Smooth muscle cell (in vitro differentiated cells): ENCODE results near the gene PFDN5. TPM values are rescaled to one million over a fixed set of nuclear protein-coding genes. Genes with fewer than 3 reads are reported as not detected.

Experiments used
- DNase-seq: peaks from one replicate; lab custom pipeline; 2025; ENCODE audit not compliant: unreplicated experiment; lab: John Stamatoyannopoulos, UW
- H2AFZ ChIP-seq: fragments of 200-600 bp; sonication (generic); 2 replicates; pipeline ENCODE4 v1.6.0; 2016; ENCODE audit warnings: antibody characterized with exemption, low read depth, mild to moderate bottlenecking
- H3F3A ChIP-seq: fragments of 200-600 bp; sonication (generic); 2 replicates; pipeline ENCODE4 v1.6.0; 2017; ENCODE audit warnings: antibody characterized with exemption, low read depth
- H3K27ac ChIP-seq: fragments of 200-600 bp; sonication (generic); 2 replicates; pipeline ENCODE4 v1.5.1; 2016; ENCODE audit warnings: low read depth, mild to moderate bottlenecking
- H3K27me3 ChIP-seq: fragments of 200-600 bp; sonication (generic); 2 replicates; pipeline ENCODE4 v1.6.1; 2016; ENCODE audit warnings: low read depth, mild to moderate bottlenecking
- H3K36me3 ChIP-seq: fragments of 200-600 bp; sonication (generic); 2 replicates; pipeline ENCODE4 v1.5.1; 2016; ENCODE audit warnings: low read depth
- H3K4me1 ChIP-seq: fragments of 200-600 bp; sonication (generic); 2 replicates; pipeline ENCODE4 v1.5.1; 2016; ENCODE audit warnings: low read depth
- H3K4me2 ChIP-seq: fragments of 200-600 bp; sonication (generic); 2 replicates; pipeline ENCODE4 v1.6.0; 2016; ENCODE audit warnings: mild to moderate bottlenecking
- H3K4me3 ChIP-seq: fragments of 200-600 bp; sonication (generic); 2 replicates; pipeline ENCODE4 v1.5.1; 2016; ENCODE audit warnings: mild to moderate bottlenecking
- H3K79me2 ChIP-seq: fragments of 200-600 bp; sonication (generic); 2 replicates; pipeline ENCODE4 v1.6.0; 2016; ENCODE audit warnings: low read depth, mild to moderate bottlenecking
- H3K9ac ChIP-seq: fragments of 200-600 bp; sonication (generic); 2 replicates; pipeline ENCODE4 v1.6.0; 2016; ENCODE audit warnings: low read depth
- H3K9me3 ChIP-seq: fragments of 200-600 bp; sonication (generic); replicated peaks from 2 replicates; pipeline ENCODE4 v1.5.1; 2016; ENCODE audit warnings: low read depth
- H4K20me1 ChIP-seq: fragments of 200-600 bp; sonication (generic); 2 replicates; pipeline ENCODE4 v1.6.0; 2016; ENCODE audit warnings: low read depth
- CTCF ChIP-seq: fragments of 200-600 bp; sonication (generic); IDR thresholded peaks from 2 replicates; pipeline ENCODE4 v1.5.1; 2017; ENCODE audit warnings: borderline replicate concordance, mild to moderate bottlenecking, antibody characterized with exemption; ENCODE audit not compliant: insufficient read depth, poor library complexity, severe bottlenecking
- WGBS: methylation state at CpG from one replicate; pipeline ENCODE4 v1.1.7; 2016; ENCODE audit warnings: low lambda C conversion rate; 5-methylcytosine and 5-hydroxymethylcytosine counted together
- polyA plus RNA-seq: library from polyadenylated mRNA; unstranded; fragments of >200 nt; fragmentation: Nextera tagmentation; extraction: Ambion mirVana; gene quantifications from 2 replicates; pipeline ENCODE4 v1.2.1, GENCODE V29; 2016
- total RNA-seq: library from RNA; depleted of rRNA; stranded (reverse); fragments of >200 nt; gene quantifications from 2 replicates; pipeline ENCODE4 v1.2.3, GENCODE V29; 2014

PFDN5 gene
- total and polyA plus RNA-seq, 2 experiments from 2014 or later, result 416 to 523 TPM

DNA sequence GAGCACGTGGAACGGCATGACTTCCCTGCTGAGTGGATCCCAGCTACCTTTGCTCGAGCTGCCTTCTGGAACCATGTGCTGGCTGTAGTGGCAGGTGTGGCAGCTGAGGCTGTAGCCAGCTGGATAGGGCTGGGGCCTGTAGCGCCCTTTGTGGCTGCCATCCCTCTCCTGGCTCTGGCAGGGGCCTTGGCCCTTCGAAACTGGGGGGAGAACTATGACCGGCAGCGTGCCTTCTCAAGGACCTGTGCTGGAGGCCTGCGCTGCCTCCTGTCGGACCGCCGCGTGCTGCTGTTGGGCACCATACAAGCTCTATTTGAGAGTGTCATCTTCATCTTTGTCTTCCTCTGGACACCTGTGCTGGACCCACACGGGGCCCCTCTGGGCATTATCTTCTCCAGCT, 42.0 kb upstream of the PFDN5 start:
- H3K4me3 ChIP-seq, result peak overlapping the region; percentile 93

GRCh38 chr12:53254816-53255545, 40.4 kb upstream of the PFDN5 start:
- Histone ChIP-seq H3K36me3 (no peaks in the 10 kb centered on the region), H3K79me2 (peaks cover 16% of the 10 kb centered on the region), H3K4me2 (no peak overlapping the region), H3K4me3 (no peak overlapping the region), H4K20me1 (no peaks in the 10 kb centered on the region), H3K9ac (no peak overlapping the region), H3K27ac (no peak overlapping the region), H3K9me3 (no peaks in the 10 kb centered on the region), H3F3A (peaks cover 6% of the 10 kb centered on the region), H3K27me3 (no peaks in the 10 kb centered on the region), H2AFZ (no peak overlapping the region), H3K4me1 (peaks cover 10% of the 10 kb centered on the region)
- no peak for DNase-seq
- no peak for TF ChIP-seq CTCF
- 92% methylated on average over 1 of the region's 1 CpG for WGBS

More for the DNA sequence above, 42.0 kb upstream of the PFDN5 start:
- DNase-seq, result no peak
- H3K9ac ChIP-seq, result no peak overlapping the region
- no peaks in the 10 kb centered on the region for H4K20me1 ChIP-seq
- peaks cover 10% of the 10 kb centered on the region for H3K4me1 ChIP-seq
- H3K79me2 ChIP-seq, result peaks cover 16% of the 10 kb centered on the region
- no peak overlapping the region for H3K27ac ChIP-seq
- peaks cover 6% of the 10 kb centered on the region for H3F3A ChIP-seq
- TF ChIP-seq CTCF, result no peak
- no peaks in the 10 kb centered on the region for H3K27me3 ChIP-seq
- no peak overlapping the region for H2AFZ ChIP-seq
- 94% methylated on average over 13 of the region's 13 CpGs for WGBS
- H3K9me3 ChIP-seq, result no peaks in the 10 kb centered on the region
- peak overlapping the region; percentile 96 for H3K4me2 ChIP-seq
- no peaks in the 10 kb centered on the region for H3K36me3 ChIP-seq

GRCh38 chr12:53255996-53256395, 39.3 kb upstream of the PFDN5 start:
- TF ChIP-seq CTCF, result no peak
- H3K79me2 ChIP-seq, result peaks cover 16% of the 10 kb centered on the region
- no peaks in the 10 kb centered on the region for H3K9me3 ChIP-seq
- H3K4me3 ChIP-seq, result no peak overlapping the region
- H3K27ac ChIP-seq, result no peak overlapping the region
- H3K4me2 ChIP-seq, result no peak overlapping the region
- WGBS, result 97% methylated on average over 3 of the region's 3 CpGs
- no peaks in the 10 kb centered on the region for H4K20me1 ChIP-seq
- H2AFZ ChIP-seq, result no peak overlapping the region
- H3F3A ChIP-seq, result peaks cover 4% of the 10 kb centered on the region
- no peak for DNase-seq
- no peaks in the 10 kb centered on the region for H3K36me3 ChIP-seq
- H3K27me3 ChIP-seq, result no peaks in the 10 kb centered on the region
- H3K4me1 ChIP-seq, result peaks cover 10% of the 10 kb centered on the region
- H3K9ac ChIP-seq, result no peak overlapping the region
